Measurements from ENCODE around the gene KMT2C.
"Not testable (repeated sequence)": the region's sequence is repeated elsewhere in the genome, so short reads cannot be mapped to it uniquely, and the experiment has no call there.

The KMT2C gene

DNA sequence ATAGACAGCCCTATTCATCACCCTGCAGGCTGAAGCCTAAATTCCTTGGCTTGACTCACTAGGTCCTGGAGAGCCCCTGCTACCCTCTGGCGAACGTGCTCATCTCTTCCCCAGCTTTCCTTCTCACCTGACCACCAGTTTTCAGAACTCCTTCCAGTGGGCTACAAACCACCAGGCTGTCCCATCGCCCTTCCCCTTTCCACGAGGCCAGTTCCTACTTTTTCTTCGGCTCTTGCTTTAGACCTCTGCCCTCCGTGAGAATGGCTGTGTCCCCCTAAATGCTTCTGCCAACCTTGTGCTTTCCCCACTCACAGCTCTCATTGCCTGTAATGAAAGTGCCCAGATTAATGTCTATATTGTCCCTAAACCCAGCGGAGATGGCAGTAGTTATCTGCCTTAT is 5.4 kb upstream of the KMT2C start:
- not testable (repeated sequence) for DNase-seq

DNA sequence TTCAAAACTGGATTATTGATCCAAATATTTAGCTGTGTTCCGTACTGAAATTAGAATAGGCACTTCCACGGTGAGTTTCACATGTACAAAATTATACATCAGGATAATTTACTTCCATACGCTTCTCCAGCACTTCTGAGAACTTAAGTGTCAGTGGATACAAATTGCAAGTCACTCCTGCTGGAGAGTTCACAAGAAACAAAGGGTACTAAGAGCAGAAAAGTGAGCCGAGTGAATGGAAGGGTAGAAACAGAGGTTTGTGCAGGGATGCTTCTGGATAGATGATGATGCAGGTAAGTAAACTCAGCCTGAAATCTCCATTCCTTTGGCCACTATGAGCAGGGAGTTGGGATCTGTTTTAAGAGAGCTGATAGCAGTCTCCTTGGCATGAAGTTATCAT is 2.2 kb upstream of the KMT2C start:
- DNase-seq: not testable (repeated sequence)

DNA sequence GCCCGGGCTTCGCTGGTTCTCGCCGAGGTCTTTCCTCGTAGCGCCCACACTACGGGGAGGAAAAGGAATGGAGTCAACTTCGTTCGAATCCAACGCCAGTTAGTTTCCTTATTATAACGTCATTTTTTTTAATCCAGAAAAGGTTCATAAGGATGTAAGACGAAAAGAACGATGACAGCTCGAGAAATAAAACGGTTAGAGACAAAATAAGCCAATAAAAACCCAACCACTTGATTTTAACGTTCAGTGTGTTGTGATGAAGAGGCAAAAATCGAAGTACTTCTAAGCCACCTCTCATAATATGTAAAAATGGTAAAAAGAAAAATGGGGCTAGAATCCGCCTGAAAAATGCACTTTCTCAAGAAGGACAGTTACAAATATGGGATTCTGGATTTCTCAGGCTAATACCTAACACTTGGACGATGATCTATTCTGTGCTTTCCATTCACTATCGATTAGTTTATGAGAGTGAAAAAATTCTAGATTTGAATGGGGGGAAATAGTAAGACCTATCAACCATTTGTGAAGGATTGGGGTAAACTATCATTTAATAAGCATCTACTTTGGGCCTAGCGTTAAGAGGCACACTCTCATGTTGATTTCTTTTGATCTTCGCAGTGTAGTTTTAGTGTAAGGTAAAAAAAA is 1.2 kb upstream of the KMT2C start:
- not testable (repeated sequence) for DNase-seq

DNA sequence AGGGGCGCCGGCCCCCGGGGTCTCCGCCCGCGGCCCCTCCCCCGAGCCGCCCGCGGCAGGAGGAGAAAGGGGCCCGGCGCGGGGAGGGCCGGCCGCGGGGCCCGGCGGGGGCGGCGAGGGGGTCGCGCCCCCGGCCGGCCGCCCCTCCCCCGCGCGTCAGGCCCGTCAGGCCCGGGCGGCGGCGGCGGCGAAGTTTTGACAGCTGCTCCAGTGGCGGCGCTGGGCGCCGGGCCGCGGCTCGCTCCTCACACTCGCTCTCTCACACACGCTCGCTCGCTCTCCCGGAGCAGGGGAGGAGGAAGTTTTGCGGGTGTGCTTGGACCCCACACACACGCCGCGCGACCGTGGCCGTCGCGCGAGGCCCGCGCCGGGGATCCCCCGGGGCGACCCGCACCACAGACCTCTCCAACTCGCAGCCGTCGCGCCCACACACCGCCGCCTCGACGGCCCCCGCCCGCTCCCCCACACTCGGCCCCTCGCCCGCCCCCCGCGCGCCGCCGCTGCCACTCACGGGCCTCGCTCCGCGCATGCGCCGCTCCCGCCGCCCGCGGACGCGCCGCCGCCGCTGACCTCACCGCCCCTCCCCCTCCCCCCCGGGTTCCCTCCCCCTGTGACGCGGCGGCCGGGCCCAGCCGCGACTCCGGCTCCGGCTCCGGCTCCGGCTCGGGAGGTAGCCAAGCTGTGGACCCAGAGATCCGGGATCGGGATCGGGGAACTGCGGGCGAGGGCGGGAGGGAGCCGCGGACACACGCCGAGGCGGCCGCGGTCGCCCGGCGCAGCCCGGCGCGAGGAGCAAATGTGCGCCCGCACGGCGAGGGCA is 518 bp upstream of the KMT2C start:
- DNase-seq: peak; percentile 92

DNA sequence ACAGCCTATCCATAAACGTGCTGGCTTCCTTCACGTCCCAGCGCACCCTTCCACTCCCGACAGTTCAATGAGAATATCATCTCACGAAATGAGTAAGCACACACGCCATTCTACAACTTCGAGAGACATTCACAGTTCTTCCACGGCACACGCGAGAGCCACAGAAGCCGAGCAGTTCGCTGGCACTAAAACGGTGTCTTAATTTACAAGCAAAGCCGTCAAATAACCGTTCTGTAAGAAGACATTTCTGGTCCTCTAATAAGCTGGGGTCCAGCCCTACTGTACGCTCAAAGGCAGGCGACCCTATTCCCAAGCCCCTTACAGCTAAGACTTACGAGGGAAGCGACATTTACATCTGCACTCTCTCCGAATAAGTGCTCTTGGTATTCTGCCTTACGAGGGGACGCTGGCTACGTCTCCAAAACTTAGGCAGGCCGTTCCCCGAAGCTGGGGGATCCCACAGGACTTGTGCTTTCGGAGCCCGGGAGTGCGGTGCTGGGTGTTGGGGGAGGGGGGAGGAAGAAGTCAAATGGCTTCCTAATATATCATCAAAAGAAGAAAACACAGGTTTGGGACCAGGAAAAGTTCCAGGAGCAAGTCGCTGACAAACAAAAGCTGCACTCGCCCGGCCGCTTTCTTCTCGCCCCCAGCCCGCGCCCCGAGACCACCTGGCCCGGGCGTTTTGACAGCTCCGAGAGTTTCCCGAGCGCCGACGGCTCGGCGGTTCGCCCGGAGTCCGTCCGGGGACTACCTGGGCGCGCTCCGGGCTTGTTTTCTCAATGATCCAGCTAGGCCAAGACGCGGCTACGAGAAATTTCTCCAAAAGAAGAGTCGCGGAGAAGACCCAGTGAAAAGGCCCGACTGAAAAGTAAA is 1.1 kb downstream of the KMT2C start:
- DNase-seq: peak; percentile 18

DNA sequence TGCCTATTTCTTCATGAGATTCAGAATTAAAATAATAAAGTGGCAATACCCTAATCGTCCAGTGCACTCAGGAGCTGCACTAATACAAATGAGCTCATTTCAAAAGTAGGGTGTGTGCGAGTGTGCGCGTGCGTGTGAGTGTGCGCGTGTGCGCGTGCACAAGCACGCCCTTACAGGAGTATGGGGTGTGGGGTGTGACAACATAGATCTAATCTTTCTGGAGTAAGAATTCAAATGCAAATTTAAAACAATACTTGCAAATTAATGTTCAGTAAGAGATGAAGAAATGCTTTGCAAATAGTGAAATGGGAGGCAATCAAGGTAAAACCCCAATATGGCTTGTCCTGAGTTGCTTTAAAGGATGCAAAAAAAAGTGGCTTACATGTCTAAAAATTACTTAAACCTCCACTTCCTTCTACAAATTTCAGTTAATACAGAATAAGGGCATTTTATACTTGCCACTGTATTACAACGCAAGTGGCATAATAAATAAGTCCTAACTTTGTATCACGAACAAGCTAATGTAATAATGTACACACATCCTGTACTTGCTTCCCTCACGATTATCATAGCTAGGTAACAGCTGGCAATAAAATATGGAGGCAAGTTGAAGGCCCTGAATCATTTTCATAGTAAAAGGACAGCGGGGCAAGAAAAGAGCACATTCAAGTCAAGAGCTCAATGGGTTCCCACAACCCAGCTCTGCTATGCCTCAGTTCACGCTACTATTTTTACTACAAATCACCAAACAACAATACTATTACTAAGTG is 1.9 kb downstream of the KMT2C start:
- peak; percentile 40 for DNase-seq

DNA sequence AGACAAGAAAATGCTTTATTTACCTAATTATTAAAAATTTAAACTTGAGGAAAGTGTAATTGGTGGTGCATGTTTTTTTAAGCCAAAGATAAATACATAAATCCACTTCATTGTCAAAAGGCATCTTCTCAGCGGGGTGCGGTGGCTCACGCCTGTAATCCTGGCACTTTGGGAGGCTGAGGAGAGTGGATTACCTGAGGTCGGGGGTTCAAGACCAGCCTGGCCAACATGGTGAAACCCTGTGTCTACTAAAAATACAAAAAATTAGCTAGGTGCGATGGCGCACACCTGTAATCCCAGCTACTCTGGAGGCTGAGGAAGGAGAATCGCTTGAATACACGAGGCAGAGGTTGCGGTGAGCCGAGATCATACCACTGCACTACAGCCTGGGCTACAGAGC is 3.1 kb downstream of the KMT2C start:
- not testable (repeated sequence) for DNase-seq

DNA sequence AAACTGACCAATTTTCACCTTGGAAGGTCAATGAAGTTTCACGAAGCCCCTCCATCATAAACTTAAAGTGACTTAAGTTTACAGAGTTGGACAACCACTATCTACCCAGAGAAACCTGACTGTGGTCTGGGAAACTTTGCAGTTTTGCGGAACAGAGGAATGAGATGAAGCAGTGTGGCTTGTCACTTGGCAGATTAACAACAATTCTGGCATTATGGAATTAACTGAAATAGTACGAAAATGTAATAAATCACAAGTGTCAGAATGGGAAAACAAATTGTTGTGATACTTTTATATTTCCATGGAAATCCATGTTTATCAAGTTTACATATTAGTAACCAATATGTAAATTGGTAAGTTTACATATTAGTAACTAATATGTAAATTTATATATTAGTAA is 4.9 kb downstream of the KMT2C start:
- DNase-seq: no peak

DNA sequence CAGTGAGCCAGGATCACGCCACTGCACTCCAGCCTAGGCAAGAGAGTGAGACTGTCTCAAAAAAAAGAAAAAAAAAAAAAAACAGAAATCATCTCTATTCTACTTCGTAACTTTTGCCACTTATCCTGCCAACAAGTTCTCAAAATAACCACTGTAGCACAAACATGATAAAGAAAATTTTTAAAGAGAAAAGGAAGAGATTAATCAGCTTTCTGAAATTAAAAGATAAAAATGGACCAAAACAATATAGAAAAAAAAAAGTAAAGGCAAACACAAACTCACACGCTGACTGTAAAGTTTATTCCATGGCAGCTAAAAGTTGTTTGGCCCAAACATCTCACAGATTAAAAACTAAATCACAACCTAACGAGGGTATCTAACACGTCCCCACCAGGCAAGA is 5.7 kb downstream of the KMT2C start:
- DNase-seq: not testable (repeated sequence)

DNA sequence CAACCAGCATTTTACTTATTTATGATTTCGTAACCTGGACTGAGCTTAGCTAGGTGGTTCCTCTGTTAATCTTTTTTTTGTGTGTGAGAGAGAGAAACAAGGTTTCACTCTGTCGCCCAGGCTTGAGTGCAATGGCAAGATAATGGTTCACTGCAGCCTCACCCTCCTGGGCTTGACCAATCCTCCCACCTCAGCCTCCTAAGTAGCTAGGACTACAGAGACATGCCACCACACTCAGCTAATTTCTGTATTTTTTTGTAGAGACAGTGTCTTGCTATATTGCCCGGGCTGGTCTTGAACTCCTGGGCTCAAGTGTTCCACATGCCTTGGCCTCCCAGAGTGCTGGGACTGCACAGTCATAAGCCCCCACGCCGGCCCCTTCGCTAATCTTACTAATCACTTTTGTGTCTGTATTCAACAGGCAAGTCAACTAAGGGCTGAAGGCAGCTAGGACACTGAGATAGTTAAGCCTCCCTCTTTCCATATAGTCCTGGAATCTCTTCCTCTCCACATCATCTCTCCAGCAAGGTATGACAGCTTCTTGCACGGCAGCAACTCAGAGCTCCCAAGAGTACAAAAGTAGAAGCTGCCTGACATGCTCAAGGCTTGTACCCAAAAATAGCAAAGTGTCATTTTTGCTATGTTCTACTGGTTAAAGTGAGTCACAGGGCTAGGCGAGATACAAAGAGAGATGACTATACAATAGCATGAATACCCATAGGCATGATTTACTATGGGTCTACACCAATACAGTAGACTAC is 11.3 kb downstream of the KMT2C start:
- no peak for DNase-seq

DNA sequence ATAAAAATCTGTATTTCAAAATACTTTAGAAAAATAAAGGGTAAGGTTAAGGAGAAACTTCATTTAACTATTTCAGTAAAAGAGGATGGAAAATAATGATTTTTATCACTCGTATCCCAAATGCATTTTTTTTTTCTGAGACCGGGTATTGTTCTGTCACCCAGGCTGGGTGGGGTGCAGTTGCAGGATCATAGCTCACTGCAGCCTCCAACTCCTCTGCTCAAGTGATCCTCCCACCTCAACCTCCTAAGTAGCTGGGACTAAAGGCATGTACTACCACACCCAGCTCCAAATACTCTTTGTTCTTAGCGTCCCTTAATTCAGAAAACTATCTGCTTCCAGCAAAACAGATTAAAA is 11.8 kb downstream of the KMT2C start:
- DNase-seq: no peak

DNA sequence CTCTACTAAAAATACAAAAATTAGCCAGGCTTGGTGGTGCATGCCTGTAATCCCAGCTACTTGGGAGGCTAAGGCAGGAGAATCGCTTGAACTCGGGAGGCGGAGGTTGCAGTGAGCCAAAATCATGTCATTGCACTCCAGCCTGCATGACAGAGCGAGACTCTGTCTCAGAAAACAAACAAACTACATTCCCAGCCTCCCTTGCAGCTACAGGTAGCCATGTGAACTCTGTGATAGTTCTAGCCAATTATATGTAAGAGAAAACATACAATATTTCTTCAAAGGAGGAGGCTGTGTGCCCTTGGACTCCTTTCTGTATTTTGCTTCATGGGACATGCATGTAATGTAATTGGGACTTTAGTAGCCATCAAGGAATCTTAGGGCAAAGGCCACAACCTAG is 12.6 kb downstream of the KMT2C start:
- not testable (repeated sequence) for DNase-seq

DNA sequence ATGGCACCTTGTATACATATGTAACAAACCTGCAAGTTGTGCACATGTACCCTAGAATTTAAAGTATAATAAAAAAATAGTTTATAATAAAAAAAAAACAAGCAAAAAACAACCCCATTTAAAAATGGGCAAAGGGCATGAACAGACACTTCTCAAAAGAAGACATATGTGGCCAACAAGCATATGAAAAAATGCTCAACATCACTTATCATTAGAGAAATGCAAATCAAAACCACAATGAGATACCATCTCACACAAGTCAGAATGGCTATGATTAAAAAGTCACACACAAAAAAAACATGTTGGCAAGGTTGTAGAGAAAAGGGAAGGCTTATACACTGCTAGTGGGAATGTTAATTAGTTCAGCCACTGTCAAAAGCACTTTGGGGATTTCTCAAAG is 14.9 kb downstream of the KMT2C start:
- DNase-seq: not testable (repeated sequence)

DNA sequence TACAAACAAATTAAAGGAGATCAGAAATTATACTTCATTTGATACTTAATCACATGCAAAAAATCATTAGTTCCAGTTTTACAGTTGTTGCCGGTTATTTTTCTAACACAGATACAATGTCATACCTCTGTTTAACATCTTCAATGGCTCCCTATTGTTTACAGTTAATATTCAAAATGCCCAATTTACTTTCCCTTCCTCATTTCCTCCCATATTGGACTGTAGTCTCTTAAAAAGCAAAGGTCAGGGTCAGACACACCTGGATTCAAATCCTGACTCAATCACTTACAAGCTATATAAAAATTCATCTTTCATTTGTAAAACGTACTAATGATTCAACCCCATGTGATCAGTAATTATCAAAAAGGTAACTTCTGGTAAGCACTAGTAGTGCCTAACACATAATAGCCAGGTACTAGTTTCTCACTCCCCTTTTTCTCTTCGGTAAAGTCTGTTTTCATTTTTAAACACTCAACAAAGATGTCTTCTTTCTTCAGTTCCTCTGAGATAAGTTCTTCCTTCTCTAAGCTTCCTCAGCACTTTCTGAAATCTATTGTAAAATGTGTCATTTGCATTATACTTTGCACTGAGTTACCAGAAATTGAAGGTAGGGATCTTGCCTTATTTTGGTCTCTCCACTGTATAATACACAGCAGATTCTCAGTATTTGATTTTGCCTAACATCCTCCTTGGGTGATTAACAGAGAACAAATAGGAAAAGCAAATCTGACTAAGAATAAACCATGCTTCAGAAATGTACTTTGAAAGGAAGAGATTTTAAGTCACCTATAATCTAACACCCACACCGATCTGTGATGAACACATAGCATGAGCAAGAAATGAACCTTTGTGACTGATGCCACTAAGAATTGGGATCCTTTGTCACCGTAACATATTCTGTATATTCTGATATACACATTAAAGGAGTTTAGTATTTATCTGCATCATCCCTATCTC is 16.1 kb downstream of the KMT2C start:
- DNase-seq: no peak

DNA sequence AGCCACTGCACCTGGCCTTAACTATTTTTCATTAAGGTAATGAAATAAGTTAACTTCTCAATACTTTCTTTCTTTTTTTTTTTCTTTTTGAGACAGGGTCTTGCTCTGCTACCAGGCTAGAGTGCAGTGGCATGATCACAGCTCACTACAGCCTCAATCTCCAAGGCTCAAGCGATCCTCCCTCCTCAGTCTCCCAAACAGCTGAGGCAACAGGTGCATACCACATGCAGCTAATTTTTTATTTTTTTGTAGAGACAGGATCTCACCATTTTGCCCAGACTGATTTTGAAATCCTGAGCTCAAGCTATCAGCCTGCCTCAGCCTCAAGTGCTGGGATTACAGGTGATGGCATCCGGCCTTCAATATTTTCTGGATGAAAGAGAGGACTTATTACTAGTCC is 21.0 kb downstream of the KMT2C start:
- DNase-seq: no peak

DNA sequence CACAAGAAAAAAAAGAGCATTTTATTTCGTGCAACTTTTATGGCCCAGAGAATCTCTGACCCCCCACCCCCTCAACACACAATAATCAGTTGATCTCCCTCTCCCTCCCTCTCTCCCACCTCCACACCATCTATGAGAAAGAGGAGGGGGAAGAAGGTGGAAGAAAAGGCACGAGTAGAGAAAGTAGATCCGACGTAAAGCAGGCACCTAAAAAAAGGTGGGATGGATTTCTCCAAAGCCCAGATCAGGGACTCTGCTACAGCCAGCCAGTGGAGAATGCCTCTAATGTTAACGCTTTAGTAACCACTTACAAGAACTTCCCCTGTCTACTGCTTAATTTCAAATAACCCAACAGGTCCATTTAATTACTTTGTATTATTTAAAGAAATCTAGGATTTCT is 24.4 kb downstream of the KMT2C start:
- no peak for DNase-seq

DNA sequence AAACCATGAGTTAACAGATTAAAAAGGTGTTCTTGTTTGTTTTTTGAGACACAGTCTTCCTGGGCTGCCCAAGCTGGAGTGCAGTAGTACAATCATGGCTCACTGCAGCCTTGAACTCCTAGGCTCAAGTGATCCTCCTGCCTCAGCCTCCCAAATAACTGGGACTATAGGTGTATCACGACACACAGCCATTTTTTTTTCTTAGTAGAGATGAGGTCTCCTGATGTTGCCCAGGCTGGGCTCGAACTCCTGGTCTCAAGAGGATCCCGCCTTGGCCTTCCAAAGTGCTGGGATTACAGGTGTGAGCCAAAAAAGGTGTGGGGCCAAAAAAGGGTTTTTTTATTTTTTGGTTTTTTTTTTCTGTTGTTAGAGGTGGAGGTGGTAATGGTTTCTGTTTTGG is 29.3 kb downstream of the KMT2C start:
- DNase-seq: no peak

DNA sequence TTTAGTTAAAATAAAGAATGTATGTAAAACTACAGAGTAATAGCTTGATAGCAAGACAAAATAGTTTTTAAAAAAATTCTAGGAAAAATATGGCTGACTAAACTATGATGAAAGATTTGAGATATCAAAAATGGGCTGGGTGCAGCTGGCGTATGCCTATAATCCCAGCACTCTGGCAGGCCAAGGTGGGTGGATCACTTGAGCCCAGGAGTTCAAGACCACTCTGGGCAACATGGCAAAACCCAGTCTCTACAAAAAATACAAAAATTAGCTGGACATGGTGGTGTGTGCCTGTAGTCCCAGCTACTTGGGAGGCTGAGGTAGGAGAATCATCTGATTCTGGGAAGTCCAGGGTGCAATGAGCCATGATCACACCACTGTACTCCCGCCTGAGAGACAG is 29.8 kb downstream of the KMT2C start:
- DNase-seq: not testable (repeated sequence)

DNA sequence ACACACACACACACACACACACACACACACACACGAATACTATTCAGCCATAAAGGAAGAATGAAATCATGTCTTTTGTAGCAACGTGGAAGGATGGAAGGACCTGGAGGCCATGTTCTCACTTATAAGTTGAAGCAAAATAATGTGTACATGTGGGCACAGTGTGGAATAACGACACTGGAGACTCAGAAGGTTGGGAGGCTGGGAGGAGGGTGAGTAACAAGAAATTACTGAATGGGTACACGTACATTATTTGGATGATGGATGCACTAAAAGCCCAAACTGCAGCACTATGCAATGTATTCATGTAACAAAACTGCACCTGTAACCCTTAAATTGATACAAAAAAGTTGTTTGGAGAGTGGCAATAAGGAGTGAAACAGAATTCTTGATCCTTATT is 32.1 kb downstream of the KMT2C start:
- DNase-seq: no peak

DNA sequence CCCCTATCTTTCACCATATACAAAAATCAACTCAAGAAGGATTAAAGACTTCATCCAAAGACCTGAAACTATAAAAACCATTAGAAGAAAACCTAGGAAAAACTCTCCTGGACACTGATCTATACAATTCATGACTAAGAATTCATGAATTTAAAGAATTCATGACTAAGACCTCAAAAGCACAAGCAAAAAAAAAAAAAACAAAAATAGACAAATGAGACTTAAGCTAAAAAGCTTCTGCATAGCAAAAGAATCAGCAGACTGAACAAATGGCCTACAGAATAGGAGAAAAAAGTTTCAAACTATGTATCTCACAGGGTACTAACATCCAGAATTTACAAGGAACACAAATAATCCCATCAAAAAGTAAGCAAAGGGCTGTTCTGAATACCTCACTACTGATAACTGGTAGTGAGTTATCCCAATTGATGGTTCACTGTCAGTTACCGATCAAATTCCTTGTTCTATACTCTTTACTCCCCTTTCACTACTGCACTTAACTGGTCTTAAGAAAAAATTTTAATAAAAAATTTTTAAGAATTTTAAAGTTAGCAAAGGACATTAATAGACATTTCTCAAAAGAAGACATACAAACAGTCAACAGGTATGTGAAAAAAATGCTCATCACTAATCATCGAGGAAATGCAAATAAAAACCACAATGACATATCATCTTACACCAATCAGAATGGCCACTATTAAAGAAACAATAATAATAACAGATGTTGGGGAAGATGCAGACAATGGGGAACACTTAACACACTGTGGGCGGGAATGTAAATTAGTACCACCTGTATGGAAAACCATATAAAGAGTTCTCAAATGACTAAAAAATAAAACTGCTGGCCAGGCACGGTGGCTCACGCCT is 33.2 kb downstream of the KMT2C start:
- no peak for DNase-seq
